ENCODE measurements around the gene ZNF513.
"Not testable (repeated sequence)": the region's sequence is repeated elsewhere in the genome, so short reads cannot be mapped to it uniquely, and the experiment has no call there.

ZNF513 gene, protein sequence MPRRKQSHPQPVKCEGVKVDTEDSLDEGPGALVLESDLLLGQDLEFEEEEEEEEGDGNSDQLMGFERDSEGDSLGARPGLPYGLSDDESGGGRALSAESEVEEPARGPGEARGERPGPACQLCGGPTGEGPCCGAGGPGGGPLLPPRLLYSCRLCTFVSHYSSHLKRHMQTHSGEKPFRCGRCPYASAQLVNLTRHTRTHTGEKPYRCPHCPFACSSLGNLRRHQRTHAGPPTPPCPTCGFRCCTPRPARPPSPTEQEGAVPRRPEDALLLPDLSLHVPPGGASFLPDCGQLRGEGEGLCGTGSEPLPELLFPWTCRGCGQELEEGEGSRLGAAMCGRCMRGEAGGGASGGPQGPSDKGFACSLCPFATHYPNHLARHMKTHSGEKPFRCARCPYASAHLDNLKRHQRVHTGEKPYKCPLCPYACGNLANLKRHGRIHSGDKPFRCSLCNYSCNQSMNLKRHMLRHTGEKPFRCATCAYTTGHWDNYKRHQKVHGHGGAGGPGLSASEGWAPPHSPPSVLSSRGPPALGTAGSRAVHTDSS

DNA sequence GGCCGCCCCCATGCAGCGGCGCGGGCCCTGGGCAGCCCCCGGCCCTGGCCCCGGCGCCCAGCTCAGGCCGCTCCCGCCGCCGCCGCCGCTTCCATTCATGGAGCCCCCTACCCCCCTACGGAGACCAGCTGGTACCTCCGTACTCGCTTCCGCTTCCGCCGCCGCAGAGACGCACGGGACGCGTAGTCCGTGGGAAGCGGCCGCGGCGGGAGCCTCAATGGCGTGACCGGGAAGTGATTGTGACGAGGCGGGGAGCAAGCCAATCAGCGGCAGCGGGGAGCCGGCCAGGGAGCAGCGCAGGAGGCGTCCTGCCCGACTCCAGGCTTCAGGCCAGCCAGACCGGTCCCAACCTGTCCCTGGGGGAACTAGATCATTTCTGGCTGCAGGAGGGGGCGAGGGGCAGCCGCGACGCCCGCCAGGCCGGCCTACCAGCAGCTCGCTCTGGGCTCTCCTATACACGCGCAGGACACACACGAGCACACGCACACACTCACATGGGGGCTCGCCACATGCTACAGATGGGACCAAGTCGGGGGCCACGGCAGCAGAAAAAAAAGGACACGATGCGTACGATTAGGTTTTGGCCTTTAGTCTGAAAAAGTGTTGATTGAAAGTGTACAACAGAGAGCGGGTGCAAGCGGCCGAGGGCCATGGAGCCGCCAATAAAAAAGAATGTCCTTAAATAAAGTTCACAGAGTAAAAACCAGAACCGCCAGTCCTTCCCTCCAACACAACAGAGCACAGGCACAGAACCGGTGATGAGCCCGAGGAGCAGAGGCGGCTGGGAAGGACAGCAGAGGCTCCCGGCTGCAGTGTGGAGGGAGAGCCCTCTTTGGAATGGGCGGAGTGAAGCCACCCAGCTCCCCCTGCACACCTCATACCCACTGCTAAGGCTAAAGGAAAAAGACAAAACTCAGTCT lies at the start of gene ZNF513:
Gene ZNF513, minus strand, starts transcription at position 109 of the 920 bp plus-strand sequence. CDS start 208 bp downstream, outside the sequence.
- peak; percentile 85 for DNase-seq

DNA sequence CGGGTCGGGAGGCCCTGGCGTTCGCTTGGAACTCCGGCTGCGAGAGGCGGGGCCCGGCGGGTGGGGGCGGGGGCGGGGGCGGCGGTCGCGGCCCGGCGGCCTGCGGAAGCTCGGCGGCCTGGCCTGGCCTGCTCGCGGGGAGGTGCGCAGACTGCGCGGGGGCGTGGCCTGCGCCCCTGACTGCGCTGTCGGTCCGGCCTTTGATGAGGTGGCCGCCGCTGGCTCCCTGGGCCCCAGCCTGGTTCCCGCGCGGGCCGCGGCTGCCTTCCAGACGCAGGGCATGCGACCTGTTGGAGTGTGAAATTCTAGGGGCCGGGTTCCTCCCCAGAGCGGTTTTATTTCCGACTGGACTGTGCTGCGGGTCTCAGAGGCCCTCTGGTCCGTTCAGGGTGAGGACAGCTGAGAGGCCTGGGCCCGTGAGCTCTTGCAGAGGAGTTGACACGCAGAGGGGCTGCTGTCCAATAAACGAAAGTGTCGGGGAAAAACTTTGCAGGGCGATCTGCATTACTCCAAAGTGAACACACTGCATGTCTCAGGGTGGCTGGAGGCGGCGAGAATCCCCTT lies 48.5 kb upstream of the ZNF513 start:
- peak; percentile 75 for DNase-seq

DNA sequence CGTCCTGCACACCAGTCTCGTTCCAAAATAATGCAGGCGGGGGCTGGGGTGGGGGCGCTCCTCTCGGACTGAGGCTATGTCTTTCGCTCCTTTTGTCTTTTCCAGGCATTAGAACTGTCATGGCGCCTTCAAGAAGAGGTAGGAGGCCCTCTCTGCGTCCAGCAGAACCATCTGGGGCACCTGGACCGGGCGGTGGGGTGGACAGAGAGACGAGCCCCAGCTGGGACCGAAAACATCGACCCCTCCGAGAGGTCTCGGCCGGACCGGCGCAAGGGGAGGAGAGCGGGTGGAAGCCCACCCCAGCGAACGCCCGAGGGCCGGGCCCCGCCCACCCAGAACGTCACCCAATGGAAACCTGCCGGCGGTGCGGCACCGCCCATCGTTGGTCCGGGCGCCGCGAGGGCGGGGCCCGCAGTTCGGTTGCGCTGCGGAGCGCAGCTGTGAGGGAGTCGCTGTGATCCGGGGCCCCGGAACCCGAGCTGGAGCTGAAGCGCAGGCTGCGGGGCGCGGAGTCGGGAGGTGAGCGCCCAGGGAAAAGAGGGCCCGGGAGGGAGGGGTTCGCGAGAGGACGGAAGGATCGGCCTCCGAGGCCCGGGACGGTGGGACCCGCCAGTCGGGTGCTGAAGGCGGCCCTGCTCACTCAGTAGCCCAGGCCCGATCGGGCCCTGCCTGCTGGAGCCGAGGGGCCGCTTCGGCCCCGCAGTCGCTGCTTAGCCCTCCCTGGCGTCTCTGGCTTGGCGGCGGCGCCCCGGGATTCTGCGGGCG lies 47.9 kb upstream of the ZNF513 start, which contains the start of gene NRBP1:
Gene NRBP1, plus strand, starts transcription at position 419 of the 765 bp plus-strand sequence. CDS start 4,643 bp downstream, outside the sequence.
- peak; percentile 90 for DNase-seq

DNA sequence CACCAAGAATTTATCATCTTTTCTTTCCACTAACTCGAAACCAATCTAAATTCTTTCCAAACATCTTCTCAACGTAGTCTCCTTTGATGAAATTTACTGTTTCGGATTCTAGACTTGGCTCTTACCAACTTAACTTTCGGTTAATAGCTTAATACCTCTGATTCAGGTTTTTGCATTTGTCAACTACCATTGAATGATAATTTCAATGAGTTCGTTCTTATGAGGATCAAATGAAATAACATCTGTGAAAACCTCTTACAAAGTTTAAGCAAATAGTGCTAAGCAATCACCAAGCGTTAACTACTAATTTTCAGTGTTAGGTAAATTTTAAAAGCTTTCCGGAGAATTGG lies 47.3 kb upstream of the ZNF513 start:
- DNase-seq, result no peak

DNA sequence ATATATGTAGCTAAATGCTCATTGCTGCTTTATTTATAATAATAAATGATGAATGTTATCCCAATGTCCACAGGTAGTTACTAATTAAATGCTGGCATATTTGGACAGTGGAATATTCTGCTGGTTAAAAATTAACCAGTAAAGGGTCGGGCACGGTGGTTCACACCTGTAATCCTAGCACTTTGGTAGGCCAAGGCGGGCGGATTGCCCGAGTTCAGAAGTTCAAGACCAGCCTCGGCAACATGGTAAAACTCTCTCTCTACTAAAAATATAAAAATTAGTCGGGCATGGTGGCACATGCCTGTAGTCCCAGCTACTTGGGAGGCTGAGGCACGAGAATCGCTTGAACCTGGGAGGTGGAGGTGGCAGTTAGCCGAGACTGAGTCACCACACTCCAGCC lies 44.5 kb upstream of the ZNF513 start:
- not testable (repeated sequence) for DNase-seq

DNA sequence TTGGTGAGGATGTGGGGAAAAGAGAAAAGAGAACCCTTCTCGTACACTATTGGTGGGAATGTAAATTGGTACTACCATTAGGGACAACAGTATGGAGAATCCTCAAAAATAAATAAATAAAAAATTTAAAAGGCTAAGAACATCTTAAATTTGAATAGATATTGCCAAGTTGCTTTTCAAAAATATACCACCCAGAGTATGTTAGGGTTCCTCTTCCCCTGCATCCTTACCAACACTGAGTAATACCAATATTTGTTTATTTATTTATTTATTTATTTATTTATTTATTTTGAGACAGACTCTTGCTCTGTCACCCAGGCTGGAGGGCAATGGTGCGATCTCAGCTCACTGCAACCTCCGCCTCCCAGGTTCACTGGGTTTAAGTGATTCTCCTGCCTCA lies 42.4 kb upstream of the ZNF513 start:
- DNase-seq, result no peak

DNA sequence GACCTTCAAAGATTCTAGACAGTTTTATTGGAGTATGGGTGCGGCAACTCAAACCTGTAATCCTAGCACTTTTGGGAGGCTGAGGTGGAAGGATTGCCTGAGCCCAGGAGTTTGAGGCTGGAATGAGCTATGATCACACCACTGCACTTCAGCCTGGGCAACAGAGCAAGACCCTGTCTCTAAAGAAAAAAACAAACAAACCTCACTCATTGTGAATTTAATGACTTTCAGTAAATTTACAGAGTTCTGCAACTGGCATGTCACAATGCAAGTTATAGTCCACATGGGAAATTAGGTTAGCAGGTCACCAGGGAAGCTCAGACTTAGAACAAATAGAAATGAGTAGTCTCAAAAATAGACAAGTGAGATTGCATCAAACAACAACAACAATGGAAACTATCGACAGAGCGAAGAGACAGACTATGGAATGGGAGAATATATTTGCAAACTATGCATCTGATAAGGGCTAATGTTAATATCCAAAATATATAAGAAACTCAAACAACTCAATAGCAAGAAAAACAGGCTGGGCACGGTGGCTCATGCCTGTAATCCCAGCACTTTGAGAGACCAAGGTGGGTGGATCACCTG lies 41.2 kb upstream of the ZNF513 start:
- no peak for DNase-seq

DNA sequence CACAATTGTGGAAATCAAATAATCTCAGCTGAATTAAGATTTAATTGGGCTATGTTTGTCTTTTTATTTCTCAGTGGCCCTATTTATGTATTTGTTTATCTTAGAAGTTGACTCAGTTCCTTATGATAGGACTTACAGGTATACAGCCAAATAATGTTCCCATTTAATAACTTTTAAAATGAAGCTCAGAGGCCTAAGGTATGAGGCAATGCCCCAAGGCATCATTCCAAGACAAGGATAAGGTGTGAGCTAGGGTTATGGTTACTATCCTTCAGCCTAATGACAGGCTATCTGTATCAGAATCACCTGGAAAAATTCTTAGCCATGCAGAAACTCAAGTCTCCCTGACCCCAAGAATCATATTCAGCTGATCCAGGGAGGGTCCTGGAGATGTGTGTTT lies 40.5 kb upstream of the ZNF513 start:
- DNase-seq, result no peak

DNA sequence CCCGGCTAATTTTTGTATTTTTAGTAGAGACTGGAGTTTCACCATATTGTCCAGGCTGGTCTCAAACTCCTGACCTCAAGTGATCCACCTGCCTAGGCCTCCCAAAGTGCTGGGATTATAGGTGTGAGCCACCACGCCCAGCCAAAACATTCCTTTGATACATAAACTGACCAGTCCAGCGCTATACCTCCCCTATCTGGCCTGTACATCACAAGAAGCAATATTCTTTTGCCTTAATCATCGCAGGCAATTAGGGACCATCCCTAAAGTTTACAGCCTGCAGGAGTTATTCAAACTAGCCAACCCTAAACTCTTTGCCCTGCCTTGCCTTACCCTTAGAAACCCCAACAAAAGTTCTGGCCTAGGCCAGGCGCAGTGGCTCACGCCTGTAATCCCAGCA lies 35.6 kb upstream of the ZNF513 start:
- no peak for DNase-seq

DNA sequence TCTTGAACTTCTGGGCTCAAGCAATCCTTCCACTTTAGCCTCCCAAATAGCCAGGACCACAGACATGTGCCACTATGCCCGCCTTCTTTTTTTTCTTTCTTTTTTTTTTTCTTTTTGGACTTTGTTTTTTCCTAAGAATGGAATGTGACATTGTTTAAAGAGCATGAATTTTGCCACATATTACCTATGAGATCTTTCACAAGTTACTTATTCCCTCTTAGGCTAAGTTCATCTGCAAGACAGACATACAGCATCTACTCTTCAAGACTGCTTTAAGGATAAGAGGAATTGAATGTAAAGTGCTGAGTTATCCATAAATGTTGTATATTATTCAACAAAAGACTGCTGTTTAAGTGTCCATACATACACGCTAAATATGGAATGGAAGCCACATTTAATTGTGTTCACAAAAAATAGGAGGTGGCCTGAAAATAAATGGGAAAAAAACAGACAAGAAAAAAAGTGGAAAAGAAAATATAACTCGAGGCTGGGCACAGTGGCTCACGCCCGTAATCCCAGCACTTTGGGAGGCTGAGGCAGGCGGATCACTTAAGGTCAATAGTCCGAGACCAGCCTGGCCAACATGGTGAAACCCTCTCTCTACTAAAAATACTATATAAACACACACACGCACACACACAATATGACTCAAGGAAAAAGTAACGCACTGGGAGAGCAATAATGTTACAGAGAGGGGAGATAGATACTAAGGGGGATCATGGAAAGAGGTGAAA lies 32.1 kb upstream of the ZNF513 start:
- DNase-seq, result no peak

DNA sequence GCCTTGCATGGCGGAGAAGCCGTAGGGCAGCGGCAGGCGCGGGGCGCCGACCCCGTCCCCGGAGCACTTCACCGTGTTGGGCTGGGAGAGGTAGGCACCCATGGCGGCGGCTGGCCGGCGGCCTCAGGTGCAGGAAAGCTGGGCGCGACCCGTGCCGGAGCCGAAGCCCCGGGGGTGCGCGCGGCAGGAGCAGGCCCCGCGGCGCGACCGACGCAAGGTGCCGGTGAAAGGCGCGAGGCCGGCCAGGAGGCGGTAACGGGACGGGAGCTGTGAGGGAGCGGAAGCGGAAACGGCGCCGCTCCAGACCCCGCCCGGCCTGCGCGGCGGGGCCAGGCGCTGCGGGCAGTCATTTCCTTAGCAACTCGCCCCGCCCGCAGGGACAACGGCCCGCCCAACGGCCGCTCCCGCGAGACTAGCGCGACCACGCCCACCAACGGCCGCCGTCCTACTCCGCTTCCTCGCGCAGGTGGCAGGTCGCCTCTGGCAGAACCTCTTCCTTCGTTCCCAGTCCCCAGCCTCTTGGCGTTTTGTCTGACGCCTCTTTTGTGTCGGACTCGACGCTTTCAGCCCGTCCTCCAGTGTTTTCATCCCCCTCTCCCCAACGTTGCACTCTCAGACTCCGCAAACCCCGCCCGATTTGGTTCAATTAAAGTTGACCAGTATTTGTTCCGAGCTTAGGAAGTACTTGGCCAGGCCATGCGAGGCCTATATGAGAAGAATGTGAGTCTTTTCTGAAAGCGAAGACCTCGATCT lies 29.0 kb upstream of the ZNF513 start, which contains the start of gene PPM1G:
Gene PPM1G, minus strand, starts transcription at position 271 of the 753 bp plus-strand sequence. Its CDS starts 169 bp downstream, at position 102.
- peak; percentile 78 for DNase-seq

DNA sequence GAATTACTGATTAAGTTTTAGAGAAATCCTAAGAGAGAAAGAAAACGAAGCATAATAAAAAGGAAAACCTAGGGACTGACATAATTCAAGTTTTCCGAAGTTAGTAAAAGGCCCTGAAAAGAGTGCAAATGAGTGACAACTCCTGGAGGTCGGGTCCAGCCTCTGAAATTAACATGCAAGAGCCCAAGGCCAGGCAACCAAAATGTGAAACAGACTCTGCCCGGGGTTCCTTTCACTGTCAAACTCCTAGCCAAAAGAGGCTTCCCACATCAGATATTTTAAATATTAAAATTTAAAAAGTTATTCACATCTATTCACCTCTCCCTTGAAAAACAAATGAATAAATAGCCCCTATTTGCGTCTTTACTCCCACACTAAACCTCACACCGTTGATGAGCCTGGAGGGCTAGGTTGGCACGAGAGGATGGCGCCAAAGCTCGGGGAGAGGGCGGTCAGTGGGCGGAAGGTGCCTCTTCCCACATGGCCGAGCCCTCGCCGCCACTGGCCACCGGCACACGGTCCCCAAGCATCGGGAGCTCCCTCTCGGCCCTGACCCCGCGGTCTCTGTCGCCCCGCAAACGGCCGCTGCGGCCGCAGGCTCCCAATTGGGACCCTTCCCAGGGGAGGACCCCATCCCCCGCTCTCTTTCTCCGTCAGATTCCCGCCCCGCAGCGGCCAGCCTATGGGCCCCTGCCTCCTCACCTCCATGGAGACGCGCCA lies 28.2 kb upstream of the ZNF513 start:
- DNase-seq, result peak; percentile 18

DNA sequence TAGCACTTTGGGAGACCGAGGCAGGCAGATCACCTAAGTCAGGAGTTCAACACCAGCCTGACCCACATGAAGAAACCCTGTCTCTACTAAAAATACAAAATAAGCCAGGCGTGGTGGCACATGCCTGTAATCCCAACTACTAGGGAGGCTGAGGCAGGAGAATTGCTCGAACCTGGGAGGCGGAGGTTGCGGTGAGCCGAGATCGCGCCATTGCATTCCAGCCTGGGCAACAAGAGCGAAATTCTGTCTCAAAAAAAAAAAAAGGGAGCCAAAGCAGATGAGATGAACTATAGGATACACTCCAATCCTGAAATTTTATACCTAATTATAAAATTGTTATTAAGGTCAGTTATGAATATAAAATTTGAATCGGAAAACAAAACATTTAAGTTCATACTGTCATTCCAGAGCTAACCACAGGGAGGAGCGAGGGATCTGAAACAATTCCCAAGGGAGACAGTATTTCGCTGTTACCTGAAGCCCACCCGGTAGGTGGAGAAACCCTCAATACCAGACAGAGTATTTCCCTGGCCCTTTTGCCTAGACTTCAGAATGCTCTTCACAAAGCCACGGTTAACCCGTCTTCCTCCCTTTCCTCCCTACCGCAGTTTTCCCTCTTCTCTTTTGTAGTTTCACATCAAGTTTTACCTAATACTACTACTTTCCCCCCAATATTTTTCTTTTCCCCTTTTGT lies 27.4 kb upstream of the ZNF513 start:
- peak; percentile 43 for DNase-seq

DNA sequence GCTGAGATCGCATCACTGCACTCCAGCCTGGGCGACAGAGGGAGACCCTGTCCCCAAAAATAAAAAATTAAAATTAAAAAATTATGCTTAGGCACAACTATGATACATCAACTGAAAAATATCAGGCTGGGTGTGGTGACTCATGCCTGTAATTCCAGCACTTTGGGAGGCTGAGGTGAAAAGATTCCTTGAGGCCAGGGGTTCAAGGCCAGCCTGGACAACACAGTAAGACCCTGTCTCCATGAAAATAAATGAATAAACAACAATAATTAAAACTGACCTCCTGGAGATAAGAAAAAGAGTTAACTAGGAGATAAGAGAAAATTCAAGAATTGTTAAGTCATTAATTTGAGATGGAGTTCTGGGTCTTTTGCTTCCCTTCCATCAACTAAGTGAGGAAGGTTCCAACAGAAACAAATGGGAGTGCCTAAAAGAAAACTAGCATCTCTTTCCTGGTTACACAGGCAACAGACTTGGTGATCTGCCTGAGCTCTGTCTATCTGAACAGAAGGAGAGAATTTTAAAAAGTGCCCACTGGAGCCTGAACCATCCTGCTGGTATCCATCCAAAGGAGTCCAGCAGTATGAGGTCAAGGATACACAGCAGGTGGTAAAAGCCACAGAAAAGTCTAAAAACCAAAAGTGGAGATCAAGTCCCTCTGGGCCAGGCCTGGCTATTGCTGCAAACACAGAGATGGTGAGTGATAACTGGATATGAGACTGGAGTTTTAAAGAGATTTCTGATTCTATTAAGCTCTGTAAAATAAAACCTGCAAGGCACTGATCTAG lies 20.0 kb upstream of the ZNF513 start:
- no peak for DNase-seq

DNA sequence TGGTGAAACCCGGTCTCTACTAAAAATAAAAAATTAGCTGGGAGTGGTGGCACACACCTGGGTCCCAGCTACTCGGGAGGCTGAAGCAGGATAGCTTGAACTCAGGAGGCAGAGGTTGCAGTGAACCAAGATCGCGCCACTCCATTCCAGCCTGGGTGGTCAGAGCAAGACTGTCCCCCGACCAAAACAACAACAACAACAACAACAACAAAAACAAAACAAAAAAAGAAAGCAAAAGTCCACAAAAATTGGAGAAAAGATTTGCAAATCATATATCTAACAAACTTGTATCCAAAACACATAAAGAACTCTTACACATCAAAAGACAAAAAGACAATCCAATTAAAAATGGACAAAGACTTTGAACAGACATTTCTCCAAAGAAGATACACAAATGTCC lies 18.4 kb upstream of the ZNF513 start:
- DNase-seq, result no peak

DNA sequence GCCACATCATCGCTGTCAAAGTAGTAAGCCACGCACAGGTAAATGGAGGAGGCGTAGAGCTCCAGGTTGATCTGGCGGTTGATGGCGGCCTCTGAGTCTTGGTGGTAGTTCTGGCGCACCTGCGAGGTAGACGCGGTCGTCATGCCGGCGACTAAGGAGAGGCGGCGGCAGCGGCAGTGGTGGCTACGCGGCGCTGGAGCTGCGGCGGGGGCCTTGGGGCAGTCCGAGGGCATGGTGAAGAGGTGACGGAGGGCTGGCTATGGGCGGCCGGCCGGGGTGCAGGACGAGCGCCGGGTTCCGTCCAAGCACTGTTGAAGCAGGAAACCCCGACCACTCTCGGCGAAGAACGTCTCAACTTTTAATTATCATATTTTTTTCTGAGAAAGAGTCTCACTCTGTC lies 12.7 kb upstream of the ZNF513 start:
- DNase-seq, result no peak

DNA sequence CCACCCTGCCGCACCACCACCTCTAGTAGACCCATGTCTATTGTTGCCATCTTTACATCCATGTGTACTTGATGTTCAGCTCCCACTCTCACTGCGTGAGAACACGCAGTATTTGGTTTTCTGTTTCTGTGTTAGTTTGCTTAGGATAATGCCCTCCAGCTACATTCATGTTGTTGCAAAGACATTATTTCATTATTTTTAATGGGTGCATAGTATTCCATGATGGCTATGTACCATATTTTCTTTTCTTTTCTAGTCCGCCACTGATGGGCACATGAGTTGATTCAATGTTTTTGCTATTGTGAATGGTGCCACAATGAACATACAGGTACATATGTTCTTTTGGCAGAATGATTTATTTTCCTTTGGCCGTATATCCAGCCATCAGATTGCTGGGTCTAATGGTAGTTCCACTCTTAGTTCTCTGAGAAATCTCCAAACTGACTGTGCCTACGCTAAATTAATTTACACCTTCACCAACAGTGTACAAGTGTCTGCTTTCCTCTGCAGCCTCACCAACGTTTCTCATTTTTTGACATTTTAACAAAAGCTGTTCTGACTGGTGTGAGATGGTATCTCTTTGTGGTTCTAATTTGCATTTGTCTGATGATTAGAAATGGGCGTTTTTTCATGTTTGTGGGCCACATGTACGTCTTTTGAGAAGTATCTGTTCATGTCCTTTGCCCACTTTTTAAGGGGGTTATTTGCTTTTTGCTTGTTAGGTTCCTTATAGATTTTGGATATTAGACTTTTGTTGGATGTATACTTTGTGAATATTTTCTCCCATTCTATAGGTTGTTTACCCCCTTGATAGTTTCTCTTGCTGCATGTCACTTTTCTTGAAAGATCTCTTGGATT lies 10.5 kb upstream of the ZNF513 start:
- no peak for DNase-seq

All from 8988T (cell line).